Right lobe of liver (tissue), 6 donors: ENCODE results near the gene TSPYL4. TPM values are rescaled to one million over a fixed set of nuclear protein-coding genes. Genes with fewer than 3 reads are reported as not detected.

ENCODE experiments used
- ATAC-seq, 4 donors: fragments of 200-7000 bp; cut with Tn5 transposase; one replicate each; pipeline ENCODE4 v1.9.1; 2020; ENCODE audit warnings: mild to moderate bottlenecking in 4 of 4, moderate library complexity in 4 of 4
- DNase-seq, 3 donors: peaks; one replicate each; pipeline ENCODE4 v3.0.0-alpha.2; 2020
- H3K27ac ChIP-seq, 3 donors: fragments of 200-600 bp; one replicate each; pipeline ENCODE4 v1.8.0; 2022
- H3K27me3 ChIP-seq, 2 donors: fragments of 200-600 bp; one replicate each; pipeline ENCODE4 v1.8.0; 2022
- H3K36me3 ChIP-seq, 4 donors: fragments of 200-600 bp; sonication (generic) in 1 of 4; one replicate each; pipeline versions ENCODE4 v1.5.1 to v1.8.0; 2017 to 2022; ENCODE audit warnings: control low read depth in 1 of 4
- H3K4me1 ChIP-seq, 4 donors: fragments of 200-600 bp; sonication (generic) in 1 of 4; one replicate each; pipeline versions ENCODE4 v1.5.1 to v1.8.0; 2017 to 2022; ENCODE audit warnings: control low read depth in 1 of 4
- H3K4me3 ChIP-seq, 3 donors: fragments of 200-600 bp; one replicate each; pipeline ENCODE4 v1.8.0; 2022
- H3K9me3 ChIP-seq, 4 donors: fragments of 200-600 bp; sonication (generic) in 1 of 4; one replicate each; pipeline versions ENCODE4 v1.5.1 to v1.8.0; 2017 to 2022; ENCODE audit warnings: control low read depth in 1 of 4
- POLR2A ChIP-seq: fragments of 450-650 bp; IDR thresholded peaks from one replicate; pipeline ENCODE4 v1.6.1; 2017; ENCODE audit warnings: antibody characterized with exemption, mild to moderate bottlenecking
- WGBS: methylation state at CpG from one replicate; pipeline ENCODE4 v1.1.6; 2018; ENCODE audit warnings: low coverage, low lambda C conversion rate; ENCODE audit not compliant: insufficient coverage; ENCODE audit errors: missing lambda C conversion rate; 5-methylcytosine and 5-hydroxymethylcytosine counted together
- intact Hi-C, 2 donors: fragments of 100-400 bp; cut with DNase I; formaldehyde crosslinking; loops; one replicate each; pipeline versions ENCODE4 v1.11.2 to v1.14.1; 2022
- total RNA-seq, 6 experiments: library from RNA; depleted of rRNA in 2 of 6; stranded (reverse); fragments of >200 nt in 2 of 6; fragmentation: NEBNext Ultra II Directional in 3 of 6; extraction: Animal tissue kit (Norgen Biotek cat#: 25700) in 3 of 6; gene quantifications; one replicate each; pipeline versions ENCODE4 v1.1.0 to v1.2.4, GENCODE V29; 2016 to 2023
- TF ChIP-seq, protein P1 (sequence below), 4 donors: fragments of 200-600 bp in 3 of 4; fragments of 450-650 bp in 1 of 4; IDR thresholded peaks; one replicate each; pipeline versions ENCODE4 v1.5.1 to v1.8.0; 2016 to 2022; ENCODE audit warnings: antibody characterized with exemption in 4 of 4, mild to moderate bottlenecking in 2 of 4
- donor health status: DM: no; HTN: yes; CAD: no.
- donor health status: DM: no; HTN: no; CAD: no.
- donor health status: DM: no; HTN: no; CAD: no.
- donor health status: DM: no; HTN: yes; CAD: no.
- donor health status: DM: no; HTN: yes; CAD: no.

Gene TSPYL4
- total RNA-seq, 6 experiments from 2014 or later: 2.7 to 8.5 (median 3.5) TPM

DNA sequence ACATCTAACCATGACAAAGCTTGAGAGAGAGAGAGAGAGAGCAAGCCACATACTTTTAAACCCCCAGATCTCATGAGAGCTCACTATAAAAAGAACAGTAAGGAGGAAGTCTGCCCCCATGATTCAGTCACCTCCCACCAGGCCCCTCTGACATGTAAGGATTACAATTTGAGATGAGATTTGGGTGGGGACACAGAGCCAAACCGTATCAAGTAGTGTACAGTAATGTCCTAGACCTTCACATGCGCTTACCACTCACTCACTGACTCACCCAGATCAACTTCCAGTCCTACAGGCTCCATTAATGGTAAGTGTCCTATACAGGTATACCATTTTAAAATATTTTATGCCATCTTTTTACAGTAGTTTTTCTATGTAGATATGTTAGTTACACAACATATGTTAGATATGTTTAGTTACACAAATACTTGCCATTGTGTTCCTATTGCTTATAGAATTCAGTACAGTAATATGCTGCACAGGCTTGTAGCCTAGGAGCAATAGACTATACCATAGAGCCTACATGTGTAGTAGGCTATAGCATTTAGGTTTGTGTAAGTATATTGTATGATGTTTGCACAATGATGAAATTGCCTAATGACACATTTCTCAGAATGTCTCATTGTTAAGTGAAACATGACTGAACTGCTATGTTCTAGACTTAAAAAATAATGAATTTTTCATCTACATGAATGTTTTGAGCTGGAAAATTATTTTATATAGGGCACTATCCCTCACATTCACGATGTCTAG lies 14.1 kb upstream of the TSPYL4 start:
- no peak overlapping the region for H3K4me3 ChIP-seq
- intact Hi-C loops: no loop called here
- no peaks in the 10 kb centered on the region for H3K27me3 ChIP-seq
- WGBS: 56% methylated on average over 3 of the region's 3 CpGs
- TF ChIP-seq, protein P1, sequence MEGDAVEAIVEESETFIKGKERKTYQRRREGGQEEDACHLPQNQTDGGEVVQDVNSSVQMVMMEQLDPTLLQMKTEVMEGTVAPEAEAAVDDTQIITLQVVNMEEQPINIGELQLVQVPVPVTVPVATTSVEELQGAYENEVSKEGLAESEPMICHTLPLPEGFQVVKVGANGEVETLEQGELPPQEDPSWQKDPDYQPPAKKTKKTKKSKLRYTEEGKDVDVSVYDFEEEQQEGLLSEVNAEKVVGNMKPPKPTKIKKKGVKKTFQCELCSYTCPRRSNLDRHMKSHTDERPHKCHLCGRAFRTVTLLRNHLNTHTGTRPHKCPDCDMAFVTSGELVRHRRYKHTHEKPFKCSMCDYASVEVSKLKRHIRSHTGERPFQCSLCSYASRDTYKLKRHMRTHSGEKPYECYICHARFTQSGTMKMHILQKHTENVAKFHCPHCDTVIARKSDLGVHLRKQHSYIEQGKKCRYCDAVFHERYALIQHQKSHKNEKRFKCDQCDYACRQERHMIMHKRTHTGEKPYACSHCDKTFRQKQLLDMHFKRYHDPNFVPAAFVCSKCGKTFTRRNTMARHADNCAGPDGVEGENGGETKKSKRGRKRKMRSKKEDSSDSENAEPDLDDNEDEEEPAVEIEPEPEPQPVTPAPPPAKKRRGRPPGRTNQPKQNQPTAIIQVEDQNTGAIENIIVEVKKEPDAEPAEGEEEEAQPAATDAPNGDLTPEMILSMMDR (IDR thresholded peaks at IDR 0.05): no peak
- no peak for TF ChIP-seq POLR2A
- ATAC-seq: no peak
- peaks cover 0 to 7% (median 0%) of the 10 kb centered on the region in 4 donors for H3K36me3 ChIP-seq
- H3K27ac ChIP-seq: no peak overlapping the region
- no peak for DNase-seq
- H3K9me3 ChIP-seq: no peaks in the 10 kb centered on the region
- H3K4me1 ChIP-seq: peaks cover 0 to 17% (median 6%) of the 10 kb centered on the region in 4 donors

DNA sequence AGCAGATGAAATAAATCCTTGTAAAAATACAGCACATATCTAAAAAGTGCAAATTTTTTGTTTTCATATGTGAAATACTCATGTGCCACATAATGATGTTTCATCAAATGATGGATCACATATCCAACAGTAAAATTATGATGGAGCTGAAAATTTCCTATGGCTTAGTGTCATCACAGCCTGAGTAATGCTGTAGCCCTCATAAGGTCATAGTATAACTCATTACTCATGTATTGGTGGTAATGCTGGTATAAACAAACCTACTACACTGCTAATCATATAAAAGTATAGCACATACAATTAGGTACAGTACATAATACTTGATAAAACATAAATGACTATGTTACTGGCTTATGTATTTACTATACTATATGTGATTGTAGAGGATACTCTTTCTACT lies 12.9 kb upstream of the TSPYL4 start:
- TF ChIP-seq, protein P1 (IDR thresholded peaks at IDR 0.05): no peak
- TF ChIP-seq POLR2A: no peak
- Histone ChIP-seq H3K4me1 (peaks cover 0 to 17% (median 6%) of the 10 kb centered on the region in 4 donors), H3K36me3 (no peaks in the 10 kb centered on the region), H3K27me3 (no peaks in the 10 kb centered on the region), H3K9me3 (no peaks in the 10 kb centered on the region), H3K27ac (no peak overlapping the region), H3K4me3 (no peak overlapping the region)
- intact Hi-C loops: no loop called here
- no peak for DNase-seq
- ATAC-seq: no peak

DNA sequence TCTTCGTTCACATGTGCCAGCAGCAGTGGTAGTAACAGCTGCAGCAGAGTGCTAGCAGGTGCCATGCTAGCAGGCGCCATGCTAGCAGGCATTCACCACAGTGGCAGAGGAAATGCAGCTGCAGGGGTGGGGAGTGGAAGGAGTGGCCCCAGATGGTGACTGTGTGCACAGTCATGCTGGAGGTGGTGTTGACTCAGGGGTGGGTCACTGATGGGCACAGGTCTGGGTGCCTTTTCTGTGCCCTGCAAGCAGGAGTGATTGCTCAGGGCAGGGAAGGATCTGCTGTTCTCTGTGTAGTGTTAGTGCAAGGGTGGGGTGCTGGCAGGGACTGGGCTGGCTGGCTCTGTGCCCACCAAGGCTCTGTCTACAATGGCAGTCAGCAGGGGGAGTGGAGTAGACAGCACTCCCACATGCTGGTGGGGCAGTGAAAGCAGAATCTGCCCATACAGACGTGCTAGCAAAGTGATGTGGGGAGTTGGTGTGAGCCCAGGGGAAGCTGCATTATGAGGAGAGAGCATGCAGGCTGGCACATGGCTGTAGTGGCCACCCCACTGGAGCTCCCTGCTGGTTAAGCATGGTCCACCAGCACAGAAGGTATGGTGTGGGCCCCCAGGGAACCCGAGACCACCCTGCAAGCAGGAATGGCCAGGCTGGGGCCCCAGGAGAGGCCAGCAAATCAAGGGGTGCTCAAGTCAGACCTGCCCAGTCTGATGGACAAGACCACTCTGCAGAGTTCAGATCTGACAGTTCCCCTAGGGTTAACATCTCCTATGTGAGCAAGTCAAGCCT lies 11.4 kb upstream of the TSPYL4 start:
- peak in 2 of 4 donors; percentile 12 to 15 for ATAC-seq

DNA sequence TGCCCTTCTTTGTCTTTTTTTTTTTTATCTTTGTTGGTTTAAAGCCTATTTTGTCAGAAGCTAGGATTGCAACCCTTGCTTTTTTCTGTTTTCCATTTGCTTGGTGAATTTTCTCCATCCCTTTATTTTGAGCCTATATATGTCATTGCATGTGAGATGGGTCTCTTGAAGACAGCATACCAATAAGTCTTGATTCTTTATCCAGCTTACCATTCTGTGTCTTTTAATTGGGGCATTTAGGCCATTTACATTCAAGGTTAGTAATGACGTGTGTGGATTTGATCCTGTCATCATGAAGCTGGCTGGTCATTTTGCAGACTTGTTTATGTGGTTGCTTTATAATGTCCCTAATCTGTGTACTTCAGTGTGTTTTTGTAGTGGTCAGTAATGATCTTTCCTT lies 9.5 kb upstream of the TSPYL4 start:
- TF ChIP-seq, protein P1 (IDR thresholded peaks at IDR 0.05): no peak
- TF ChIP-seq POLR2A: no peak
- Histone ChIP-seq H3K4me3 (no peak overlapping the region), H3K27ac (no peak overlapping the region), H3K9me3 (no peaks in the 10 kb centered on the region), H3K27me3 (no peaks in the 10 kb centered on the region), H3K4me1 (peaks cover 0 to under 1% (median 0%) of the 10 kb centered on the region in 4 donors), H3K36me3 (no peaks in the 10 kb centered on the region)
- WGBS: 100% methylated on average over 1 of the region's 1 CpG
- intact Hi-C loops: no loop called here
- DNase-seq (no peak), ATAC-seq (no peak)

More for the DNA sequence above, 11.4 kb upstream of the TSPYL4 start:
- H3K9me3 ChIP-seq: no peaks in the 10 kb centered on the region
- peaks cover 0 to 17% (median 6%) of the 10 kb centered on the region in 4 donors for H3K4me1 ChIP-seq
- no peak for DNase-seq
- no peak overlapping the region for H3K27ac ChIP-seq
- TF ChIP-seq, protein P1 (IDR thresholded peaks at IDR 0.05): no peak
- no peak for TF ChIP-seq POLR2A
- intact Hi-C loops: no loop called here
- WGBS: 100% methylated on average over 1 of the region's 4 CpGs
- H3K4me3 ChIP-seq: no peak overlapping the region
- no peaks in the 10 kb centered on the region for H3K27me3 ChIP-seq
- no peaks in the 10 kb centered on the region for H3K36me3 ChIP-seq
